Prostate gland (tissue), 2 donors: Measurements from ENCODE around the gene PITHD1. TPM values are rescaled to one million over a fixed set of nuclear protein-coding genes. Genes with fewer than 3 reads are reported as not detected.
A peak's percentile ranks its signal among the peaks of the same experiment; 100 is the strongest.
"Not testable (repeated sequence)": the region's sequence is repeated elsewhere in the genome, so short reads cannot be mapped to it uniquely, and the experiment has no call there.

Experiments
- DNase-seq: peaks from one replicate; pipeline ENCODE4 v3.0.0-alpha.2; 2019; ENCODE audit warnings: low spot score
- H3K27ac ChIP-seq, 2 donors: fragments of 200-600 bp; sonication (generic); 2 replicates each; pipeline ENCODE4 v1.5.1; 2017 to 2019
- H3K27me3 ChIP-seq: fragments of 200-600 bp; sonication (generic); replicated peaks from 2 replicates; pipeline ENCODE4 v1.5.1; 2019; ENCODE audit not compliant: insufficient read depth
- H3K36me3 ChIP-seq, 2 donors: fragments of 200-600 bp; sonication (generic); 1 replicate in 1 of 2; 2 replicates in 1 of 2; pipeline versions ENCODE4 v1.5.1 to v1.8.1; 2017 to 2019
- H3K4me1 ChIP-seq: fragments of 200-600 bp; sonication (generic); replicated peaks from 2 replicates; pipeline ENCODE4 v1.5.1; 2019
- H3K4me3 ChIP-seq, 2 donors: fragments of 200-600 bp; sonication (generic); 2 replicates each; pipeline ENCODE4 v1.5.1; 2017 to 2019
- H3K9me3 ChIP-seq: fragments of 200-600 bp; sonication (generic); 2 replicates; pipeline ENCODE4 v1.5.1; 2017
- POLR2A ChIP-seq: fragments of 450-650 bp; IDR thresholded peaks from one replicate; pipeline ENCODE4 v1.6.1; 2016; ENCODE audit warnings: antibody characterized with exemption, mild to moderate bottlenecking
- POLR2AphosphoS5 ChIP-seq: sonication (generic); formaldehyde crosslinking; IDR thresholded peaks from one replicate; pipeline ENCODE4 v1.6.1; 2017; ENCODE audit warnings: antibody characterized with exemption
- WGBS: methylation state at CpG from one replicate; pipeline ENCODE4 v1.1.5; 2018; 5-methylcytosine and 5-hydroxymethylcytosine counted together
- intact Hi-C: fragments of 100-400 bp; cut with DNase I; formaldehyde crosslinking; loops from one replicate; pipeline ENCODE4 v1.14.2; 2022
- total RNA-seq, 2 donors: library from RNA; depleted of rRNA; stranded (reverse); fragments of >200 nt; gene quantifications; one replicate each; pipeline ENCODE4 v1.1.0, GENCODE V29; 2016
- TF ChIP-seq, protein P1 (sequence below), 4 experiments: fragments of 200-600 bp in 2 of 4; fragments of 450-650 bp in 2 of 4; sonication (generic) in 2 of 4; IDR thresholded peaks; 1 replicate in 3 of 4; 2 replicates in 1 of 4; pipeline ENCODE4 v1.5.1; 2016 to 2019; ENCODE audit warnings: antibody characterized with exemption in 4 of 4, mild to moderate bottlenecking in 2 of 4, moderate library complexity in 2 of 4

PITHD1 gene
- total RNA-seq, 2 donors from 2014 or later, result 85.7 to 86.7 TPM

DNA sequence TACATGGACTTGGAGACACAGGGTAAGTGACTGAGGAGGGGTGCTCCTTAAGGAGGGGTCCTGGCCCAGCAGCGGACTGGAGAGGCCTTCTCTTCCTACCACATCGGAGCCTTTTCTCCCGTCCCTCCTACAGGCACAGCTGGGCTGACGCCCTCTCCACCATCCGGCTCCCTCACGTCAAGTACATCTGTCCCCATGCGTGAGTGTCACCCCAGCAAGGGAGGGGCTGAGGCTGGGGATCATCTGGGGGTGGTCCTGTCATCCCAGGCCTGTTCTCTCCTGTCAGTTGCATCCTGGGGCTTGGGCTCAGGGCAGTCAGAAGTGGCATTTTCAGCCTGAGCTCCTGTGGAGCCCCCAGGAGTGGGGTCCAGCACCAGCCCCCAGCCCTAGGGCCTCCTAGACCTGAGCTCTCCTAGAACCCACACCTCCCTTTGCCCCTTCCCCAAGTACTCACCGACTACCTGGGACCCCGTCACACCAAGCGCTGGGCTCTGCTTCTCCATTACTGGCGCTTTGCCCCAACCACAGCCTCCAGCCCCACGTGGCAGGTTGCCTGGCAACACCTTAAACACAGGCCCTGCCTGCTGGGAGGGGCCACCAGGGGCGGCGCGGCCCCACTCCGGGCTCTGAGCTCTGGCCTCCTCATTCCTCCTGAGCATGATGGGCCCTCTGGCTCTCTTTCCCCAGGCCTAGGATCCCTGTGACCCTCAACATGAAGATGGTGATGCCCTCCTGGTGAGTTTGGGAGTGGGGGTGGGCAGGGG is 15.0 kb downstream of the PITHD1 start:
- intact Hi-C loops, result no loop called here
- Histone ChIP-seq H3K9me3 (no peaks in the 10 kb centered on the region), H3K36me3 (no peaks in the 10 kb centered on the region), H3K27me3 (no peaks in the 10 kb centered on the region), H3K4me3 (peak overlapping the region in 1 of 2 donors; percentile 71), H3K27ac (peak overlapping the region in 1 of 2 donors; percentile 3), H3K4me1 (peaks cover 16% of the 10 kb centered on the region)
- DNase-seq, result peak; percentile 50
- peak; percentile 18 for TF ChIP-seq POLR2AphosphoS5
- TF ChIP-seq, protein P1, sequence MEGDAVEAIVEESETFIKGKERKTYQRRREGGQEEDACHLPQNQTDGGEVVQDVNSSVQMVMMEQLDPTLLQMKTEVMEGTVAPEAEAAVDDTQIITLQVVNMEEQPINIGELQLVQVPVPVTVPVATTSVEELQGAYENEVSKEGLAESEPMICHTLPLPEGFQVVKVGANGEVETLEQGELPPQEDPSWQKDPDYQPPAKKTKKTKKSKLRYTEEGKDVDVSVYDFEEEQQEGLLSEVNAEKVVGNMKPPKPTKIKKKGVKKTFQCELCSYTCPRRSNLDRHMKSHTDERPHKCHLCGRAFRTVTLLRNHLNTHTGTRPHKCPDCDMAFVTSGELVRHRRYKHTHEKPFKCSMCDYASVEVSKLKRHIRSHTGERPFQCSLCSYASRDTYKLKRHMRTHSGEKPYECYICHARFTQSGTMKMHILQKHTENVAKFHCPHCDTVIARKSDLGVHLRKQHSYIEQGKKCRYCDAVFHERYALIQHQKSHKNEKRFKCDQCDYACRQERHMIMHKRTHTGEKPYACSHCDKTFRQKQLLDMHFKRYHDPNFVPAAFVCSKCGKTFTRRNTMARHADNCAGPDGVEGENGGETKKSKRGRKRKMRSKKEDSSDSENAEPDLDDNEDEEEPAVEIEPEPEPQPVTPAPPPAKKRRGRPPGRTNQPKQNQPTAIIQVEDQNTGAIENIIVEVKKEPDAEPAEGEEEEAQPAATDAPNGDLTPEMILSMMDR (IDR thresholded peaks at IDR 0.05), result no peak
- 58% methylated on average over 16 of the region's 16 CpGs for WGBS

DNA sequence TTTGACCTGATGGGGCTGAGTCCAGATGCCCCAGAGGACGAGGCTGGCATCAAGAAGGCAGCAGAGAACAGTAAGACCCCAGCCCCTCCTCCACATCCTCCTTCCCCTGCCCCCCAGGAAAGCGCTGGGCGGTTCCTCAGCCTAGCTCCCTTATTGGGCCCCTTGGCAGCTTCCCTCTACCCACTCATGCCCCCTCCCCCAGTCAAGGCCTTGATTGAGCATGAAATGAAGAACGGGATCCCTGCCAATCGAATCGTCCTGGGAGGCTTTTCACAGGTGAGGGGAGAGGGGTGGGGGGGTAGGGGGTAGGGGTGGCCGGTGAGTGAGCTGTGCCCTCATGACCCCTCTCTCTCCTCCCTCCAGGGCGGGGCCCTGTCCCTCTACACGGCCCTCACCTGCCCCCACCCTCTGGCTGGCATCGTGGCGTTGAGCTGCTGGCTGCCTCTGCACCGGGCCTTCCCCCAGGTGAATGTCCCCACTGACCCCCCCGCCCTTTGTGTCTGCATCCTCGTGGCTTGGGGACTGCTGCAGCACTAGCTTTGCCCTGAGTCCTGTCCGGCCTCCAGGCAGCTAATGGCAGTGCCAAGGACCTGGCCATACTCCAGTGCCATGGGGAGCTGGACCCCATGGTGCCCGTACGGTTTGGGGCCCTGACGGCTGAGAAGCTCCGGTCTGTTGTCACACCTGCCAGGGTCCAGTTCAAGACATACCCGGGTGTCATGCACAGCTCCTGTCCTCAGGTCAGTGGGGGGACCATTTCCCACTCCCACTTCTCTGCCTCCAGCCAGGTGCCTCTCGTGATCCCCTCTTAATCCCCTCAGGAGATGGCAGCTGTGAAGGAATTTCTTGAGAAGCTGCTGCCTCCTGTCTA is 15.9 kb downstream of the PITHD1 start:
- no peak overlapping the region for H3K4me3 ChIP-seq
- no peaks in the 10 kb centered on the region for H3K9me3 ChIP-seq
- no peak for TF ChIP-seq POLR2AphosphoS5
- H3K4me1 ChIP-seq, result peaks cover 16% of the 10 kb centered on the region
- no peaks in the 10 kb centered on the region for H3K36me3 ChIP-seq
- intact Hi-C loops, result no loop called here
- 67% methylated on average over 21 of the region's 21 CpGs for WGBS
- peak overlapping the region in 1 of 2 donors; percentile 3 for H3K27ac ChIP-seq
- H3K27me3 ChIP-seq, result no peaks in the 10 kb centered on the region
- DNase-seq, result no peak

DNA sequence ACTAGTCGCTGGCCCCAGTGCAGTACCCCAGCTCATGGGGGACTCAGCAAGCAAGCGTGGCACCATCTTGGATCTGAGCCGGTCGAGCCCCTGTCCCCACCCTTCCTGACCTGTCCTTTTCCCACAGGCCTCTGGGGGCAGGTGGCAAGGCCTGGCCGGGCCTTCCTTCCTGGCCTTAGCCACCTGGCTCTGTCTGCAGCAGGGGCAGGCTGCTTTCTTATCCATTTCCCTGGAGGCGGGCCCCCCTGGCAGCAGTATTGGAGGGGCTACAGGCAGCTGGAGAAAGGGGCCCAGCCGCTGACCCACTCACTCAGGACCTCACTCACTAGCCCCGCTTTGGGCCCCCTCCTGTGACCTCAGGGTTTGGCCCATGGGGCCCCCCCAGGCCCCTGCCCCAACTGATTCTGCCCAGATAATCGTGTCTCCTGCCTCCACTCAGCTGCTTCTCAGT is 16.5 kb downstream of the PITHD1 start:
- H3K4me1 ChIP-seq, result peaks cover 22% of the 10 kb centered on the region
- H3K27ac ChIP-seq, H3K4me3 ChIP-seq, H3K9me3 ChIP-seq, H3K36me3 ChIP-seq, H3K27me3 ChIP-seq, DNase-seq, intact Hi-C loops: not testable (repeated sequence)
- 72% methylated on average over 8 of the region's 9 CpGs for WGBS

DNA sequence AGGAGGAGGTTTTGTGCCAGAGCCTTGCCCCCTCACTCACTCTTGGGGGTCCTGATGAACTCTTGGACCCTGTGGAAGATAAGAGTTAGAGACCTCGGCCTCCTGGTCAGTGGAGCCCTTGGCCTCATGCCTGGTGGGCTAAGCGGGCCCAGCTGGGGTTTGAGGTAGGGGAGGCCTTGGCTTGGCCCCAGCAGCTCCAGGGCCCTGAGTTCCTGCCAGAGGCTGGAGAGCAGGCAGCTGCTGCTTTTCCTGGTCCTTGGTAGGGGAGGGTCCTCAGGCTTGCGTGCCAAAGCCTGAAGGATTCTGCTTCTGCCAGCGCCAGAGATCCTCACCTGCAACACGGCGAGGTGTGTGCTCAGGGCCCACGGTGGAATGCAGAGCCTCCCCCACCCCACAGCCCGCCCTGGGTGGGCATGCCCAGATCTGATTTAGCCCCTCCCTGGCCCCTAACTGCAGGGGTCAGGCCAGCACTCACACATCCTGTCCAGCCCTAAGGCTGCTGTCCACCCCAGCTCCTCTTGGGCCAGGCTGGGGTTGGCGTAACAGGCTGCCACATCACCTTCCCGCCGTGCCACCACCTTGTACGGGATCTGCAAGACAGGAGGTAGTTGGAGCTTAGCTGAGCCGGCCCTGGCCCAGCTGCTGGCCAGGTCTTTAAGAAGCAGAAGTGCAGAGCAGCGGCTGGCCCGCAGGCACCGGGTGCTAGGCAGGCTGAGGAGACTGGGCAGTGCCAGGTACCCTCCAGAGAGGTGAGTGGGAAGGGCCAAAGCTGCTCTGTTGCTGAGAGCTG is 17.7 kb downstream of the PITHD1 start:
- intact Hi-C loops, result no loop called here
- TF ChIP-seq POLR2AphosphoS5, result no peak
- TF ChIP-seq, protein P1 (IDR thresholded peaks at IDR 0.05), result no peak
- no peak for TF ChIP-seq POLR2A
- H3K36me3 ChIP-seq, result no peaks in the 10 kb centered on the region
- no peak overlapping the region for H3K4me3 ChIP-seq
- no peaks in the 10 kb centered on the region for H3K27me3 ChIP-seq
- DNase-seq, result no peak
- 58% methylated on average over 16 of the region's 16 CpGs for WGBS
- H3K9me3 ChIP-seq, result no peaks in the 10 kb centered on the region
- peaks cover 24% of the 10 kb centered on the region for H3K4me1 ChIP-seq
- peak overlapping the region; percentile 34 to 83 for H3K27ac ChIP-seq

DNA sequence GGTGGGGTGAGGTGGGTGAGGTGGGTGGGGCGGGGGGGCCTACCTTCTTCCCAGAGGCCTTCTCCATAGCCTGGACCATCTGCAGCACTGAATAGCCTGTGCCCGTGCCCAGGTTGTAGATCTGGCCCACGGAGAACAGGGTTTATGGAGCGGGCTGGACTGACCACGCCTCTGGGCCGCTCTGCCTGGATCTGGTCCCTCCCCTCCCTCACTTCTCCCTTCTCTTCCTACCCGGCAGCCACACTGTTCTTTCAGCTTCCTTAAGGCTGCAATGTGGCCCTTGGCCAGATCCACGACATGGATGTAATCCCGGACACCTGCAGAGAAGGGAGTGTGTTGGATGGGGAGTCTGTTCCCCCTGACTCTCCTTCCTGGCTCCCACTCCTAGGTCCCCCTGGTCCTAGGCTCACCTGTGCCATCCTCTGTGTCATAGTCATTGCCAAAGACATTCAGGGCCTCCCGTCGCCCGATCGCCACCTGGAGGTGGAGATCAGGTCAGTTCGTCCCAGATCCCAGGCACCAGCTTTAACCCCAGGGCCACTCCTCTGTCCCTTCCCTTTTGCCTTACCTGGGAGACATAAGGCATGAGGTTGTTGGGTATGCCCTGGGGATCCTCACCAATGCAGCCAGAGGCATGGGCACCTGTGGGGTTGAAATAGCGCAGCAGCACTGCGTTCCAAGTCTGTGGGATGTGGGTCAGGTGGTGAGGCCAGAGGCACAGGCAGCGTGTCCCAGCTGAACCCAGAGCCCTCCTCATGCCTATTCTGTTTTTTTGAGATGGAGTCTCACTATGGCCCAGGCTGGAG is 18.5 kb downstream of the PITHD1 start:
- H3K27ac ChIP-seq, result peak overlapping the region; percentile 34 to 83
- intact Hi-C loops, result no loop called here
- peak; percentile 56 for DNase-seq

More for the DNA sequence above, 18.5 kb downstream of the PITHD1 start:
- no peaks in the 10 kb centered on the region for H3K9me3 ChIP-seq
- H3K36me3 ChIP-seq, result no peaks in the 10 kb centered on the region
- no peak overlapping the region for H3K4me3 ChIP-seq
- no peaks in the 10 kb centered on the region for H3K27me3 ChIP-seq
- peaks cover 28% of the 10 kb centered on the region for H3K4me1 ChIP-seq
- TF ChIP-seq POLR2A, result no peak
- TF ChIP-seq POLR2AphosphoS5, result peak; percentile 30
- WGBS, result 52% methylated on average over 17 of the region's 17 CpGs
